ENCODE results near the gene TACO1. TPM values are rescaled to one million over a fixed set of nuclear protein-coding genes. Genes with fewer than 3 reads are reported as not detected.

Gene TACO1
- total RNA-seq (2014; rRNA removed; shearing (Covaris generic)), result 63.9 and 64.6 TPM in 2 replicates

- peak; percentile 85 for DNase-seq (ENCODE audit: low spot score)
- in situ Hi-C loops (cut with HindIII; ENCODE audit: low sequenced_read_pairs), result no loop called here
Observed at GRCh38 chr17:63600569-63601438, at the start of gene TACO1. TACO1 (plus strand) TSS chr17:63600895; CDS start chr17:63601084, 189 bp downstream.

DNA sequence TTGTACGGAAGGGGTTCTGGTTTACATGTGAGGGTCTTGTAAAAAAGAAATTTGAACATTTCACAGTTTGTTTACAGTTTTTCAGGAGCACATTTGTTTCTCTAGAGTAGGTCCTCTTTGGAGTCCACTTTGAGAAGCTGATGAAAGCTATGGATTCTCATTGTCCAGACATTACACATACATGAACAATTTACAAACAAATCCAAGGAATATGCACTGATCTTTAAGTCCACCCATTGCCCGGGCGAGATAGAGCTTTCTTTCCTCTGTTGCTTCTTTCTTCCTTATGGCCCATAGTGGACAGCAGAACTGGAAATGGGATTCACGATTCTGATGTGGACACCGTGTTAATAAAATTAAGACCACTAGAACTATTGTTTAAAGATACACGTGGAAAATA is 48.5 kb upstream of the TACO1 start:
- in situ Hi-C loops (cut with HindIII; ENCODE audit: low sequenced_read_pairs), result no loop called here
- no peak for DNase-seq (ENCODE audit: low spot score)

- in situ Hi-C loops (cut with HindIII; ENCODE audit: low sequenced_read_pairs), result no loop called here
- DNase-seq (ENCODE audit: low spot score), result peak; percentile 25
Observed at GRCh38 chr17:63555500-63556156, 45.1 kb upstream of the TACO1 start.

- in situ Hi-C loops (cut with HindIII; ENCODE audit: low sequenced_read_pairs), result no loop called here
- no peak for DNase-seq (ENCODE audit: low spot score)
Observed at GRCh38 chr17:63557416-63557815, 43.3 kb upstream of the TACO1 start.

- DNase-seq (ENCODE audit: low spot score), result no peak
- in situ Hi-C loops (cut with HindIII; ENCODE audit: low sequenced_read_pairs), result no loop called here
Observed at GRCh38 chr17:63558441-63558840, 42.3 kb upstream of the TACO1 start.

DNA sequence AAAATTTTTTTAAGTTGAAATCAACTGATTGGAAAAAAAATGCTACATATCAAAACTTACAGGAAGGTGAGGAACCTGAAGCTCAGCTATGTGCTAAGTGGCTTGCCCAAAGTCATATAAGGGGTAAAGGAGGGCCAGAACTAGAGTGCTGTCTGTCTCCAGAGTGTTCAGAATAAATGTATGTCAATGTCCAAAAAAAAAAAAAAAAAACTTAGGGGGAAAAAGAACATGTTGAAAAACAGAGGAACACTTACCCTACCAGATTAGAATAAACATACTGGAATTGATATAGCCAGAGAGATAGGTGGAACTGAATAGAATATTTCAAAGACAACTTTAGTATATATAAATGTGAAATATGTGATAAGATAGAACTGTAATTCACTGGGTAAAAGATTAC is 38.9 kb upstream of the TACO1 start:
- no peak for DNase-seq (ENCODE audit: low spot score)
- in situ Hi-C loops (cut with HindIII; ENCODE audit: low sequenced_read_pairs), result no loop called here

DNA sequence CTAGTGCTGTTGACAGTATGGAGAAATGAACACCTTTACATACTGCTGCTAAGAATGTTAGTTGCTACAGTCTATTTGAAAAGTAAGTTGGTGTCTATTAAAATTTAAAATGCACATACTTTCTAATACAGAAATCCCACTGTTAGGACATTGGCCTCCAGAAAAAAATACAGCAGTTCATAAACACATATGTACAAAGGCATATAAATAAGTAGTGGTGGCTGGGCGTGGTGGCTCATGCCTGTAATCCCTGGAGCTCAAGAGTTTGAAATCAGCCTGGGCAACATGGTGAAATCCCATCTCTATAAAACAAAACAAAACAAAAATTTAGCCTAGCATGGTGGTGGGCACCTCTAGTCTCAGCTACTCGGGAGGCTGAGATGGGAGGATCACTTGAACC is 37.4 kb upstream of the TACO1 start:
- no peak for DNase-seq (ENCODE audit: low spot score)
- in situ Hi-C loops (cut with HindIII; ENCODE audit: low sequenced_read_pairs), result no loop called here

DNA sequence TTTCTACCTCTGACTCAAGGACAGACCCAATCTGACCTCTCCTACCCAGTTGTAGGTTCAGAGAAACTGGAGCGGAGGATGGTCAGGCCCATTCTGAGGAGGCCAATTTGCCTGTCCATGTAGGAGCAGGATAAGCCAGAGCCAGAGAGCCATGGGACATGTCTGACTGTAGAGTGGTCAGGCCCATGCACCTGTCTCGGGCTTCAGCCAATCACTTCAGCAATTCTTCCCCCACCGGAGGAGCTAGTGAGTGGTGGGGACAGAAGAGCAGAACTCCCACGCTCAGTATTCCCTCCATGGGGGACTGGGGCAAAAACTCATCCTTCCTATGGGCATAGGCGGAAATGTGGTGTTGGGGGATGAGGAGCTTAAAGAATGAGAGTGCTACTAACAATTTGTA is 36.1 kb upstream of the TACO1 start:
- DNase-seq (ENCODE audit: low spot score), result no peak
- in situ Hi-C loops (cut with HindIII; ENCODE audit: low sequenced_read_pairs), result no loop called here

GRCh38 chr17:63567229-63567628 is 33.5 kb upstream of the TACO1 start:
- in situ Hi-C loops (cut with HindIII; ENCODE audit: low sequenced_read_pairs), result no loop called here
- no peak for DNase-seq (ENCODE audit: low spot score)

DNA sequence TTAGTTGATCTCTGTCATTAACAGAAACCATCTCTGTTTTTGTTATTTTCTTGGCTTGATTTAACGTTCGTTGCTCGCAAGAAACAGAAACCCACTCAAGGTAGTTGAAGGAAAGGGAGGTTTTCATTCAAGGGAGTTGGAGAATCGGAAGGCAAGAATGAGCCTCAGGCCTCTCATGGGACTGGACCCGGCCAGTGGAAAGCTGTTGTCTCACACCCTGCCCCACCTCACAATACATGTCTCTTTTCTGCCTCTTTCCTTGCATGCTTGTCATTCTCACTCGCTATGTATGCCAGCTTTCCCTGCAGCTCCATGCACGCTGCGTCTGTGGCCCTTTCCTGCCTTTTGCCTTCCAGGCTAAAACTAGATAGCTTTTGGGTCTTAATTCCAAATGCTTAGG is 32.1 kb upstream of the TACO1 start:
- in situ Hi-C loops (cut with HindIII; ENCODE audit: low sequenced_read_pairs), result no loop called here
- no peak for DNase-seq (ENCODE audit: low spot score)

- DNase-seq (ENCODE audit: low spot score), result no peak
- in situ Hi-C loops (cut with HindIII; ENCODE audit: low sequenced_read_pairs), result no loop called here
Observed at GRCh38 chr17:63571632-63572310, 28.9 kb upstream of the TACO1 start.

GRCh38 chr17:63573634-63574033 is 27.1 kb upstream of the TACO1 start:
- in situ Hi-C loops (cut with HindIII; ENCODE audit: low sequenced_read_pairs), result no loop called here
- no peak for DNase-seq (ENCODE audit: low spot score)

DNA sequence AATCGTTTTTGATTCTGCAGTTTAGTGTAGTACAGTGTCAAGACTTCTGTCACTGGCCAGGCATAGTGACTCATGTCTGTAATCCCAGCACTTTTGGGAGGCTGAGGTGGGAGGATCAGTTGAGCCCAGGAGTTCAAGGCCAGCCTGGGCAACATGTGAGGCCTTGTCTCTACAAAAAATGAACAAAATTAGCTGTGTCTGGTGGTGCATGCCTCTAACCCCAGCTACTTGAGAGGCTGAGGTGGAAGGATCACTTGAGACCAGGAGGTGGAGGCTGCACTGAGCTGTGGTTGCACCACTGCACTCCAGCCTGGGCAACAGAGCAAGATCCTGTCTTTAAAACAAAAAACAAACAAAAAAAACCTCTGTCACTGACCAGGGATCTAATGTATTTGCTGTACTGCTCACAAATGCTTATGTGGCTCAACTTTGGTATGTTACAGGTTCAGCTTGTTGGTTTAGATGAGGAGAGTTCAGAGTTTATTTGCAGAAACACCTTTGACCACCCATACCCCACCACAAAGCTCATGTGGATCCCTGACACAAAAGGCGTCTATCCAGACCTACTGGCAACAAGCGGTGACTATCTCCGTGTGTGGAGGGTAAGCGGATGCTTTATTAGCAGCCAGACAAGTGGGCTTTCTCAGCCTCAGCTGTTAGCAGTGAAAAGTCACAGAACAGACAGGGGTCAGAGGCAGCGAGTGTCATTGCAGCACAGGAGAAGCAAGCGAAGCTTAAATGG is 22.5 kb upstream of the TACO1 start:
- in situ Hi-C loops (cut with HindIII; ENCODE audit: low sequenced_read_pairs), result no loop called here
- no peak for DNase-seq (ENCODE audit: low spot score)

DNA sequence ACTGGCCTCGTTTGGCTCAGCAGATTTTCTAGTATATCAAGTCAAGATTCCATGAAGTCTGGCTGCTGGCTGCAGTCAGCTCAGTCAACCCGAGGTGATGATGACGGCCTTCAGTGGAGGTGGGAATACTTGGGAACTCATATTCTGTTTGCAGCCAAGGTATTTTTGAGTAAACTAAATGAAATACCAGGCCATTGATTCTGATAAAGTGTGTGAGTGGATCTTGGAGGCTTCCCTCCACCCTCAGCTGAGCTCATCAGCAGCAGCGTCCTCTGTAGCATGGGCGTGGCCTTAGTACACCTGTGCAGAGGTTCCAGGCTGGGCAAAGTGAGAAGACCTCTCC is 22.0 kb upstream of the TACO1 start:
- in situ Hi-C loops (cut with HindIII; ENCODE audit: low sequenced_read_pairs), result no loop called here
- no peak for DNase-seq (ENCODE audit: low spot score)

DNA sequence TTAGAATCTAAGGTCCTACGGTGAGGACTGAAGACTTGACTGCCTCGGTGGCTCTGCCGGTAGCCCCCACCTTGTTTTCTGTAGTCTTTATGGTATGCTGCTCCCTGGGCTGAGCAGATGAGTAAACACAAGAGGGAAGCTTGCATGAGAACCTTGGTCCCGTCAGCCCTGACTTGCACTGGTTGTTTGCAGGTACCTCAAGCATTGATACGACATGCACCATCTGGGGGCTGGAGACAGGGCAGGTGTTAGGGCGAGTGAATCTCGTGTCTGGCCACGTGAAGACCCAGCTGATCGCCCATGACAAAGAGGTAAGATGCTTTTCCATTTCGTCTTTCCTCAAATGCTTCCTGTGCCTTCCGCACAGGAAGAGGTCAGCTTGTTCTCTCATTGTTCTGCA is 21.1 kb upstream of the TACO1 start:
- no peak for DNase-seq (ENCODE audit: low spot score)
- in situ Hi-C loops (cut with HindIII; ENCODE audit: low sequenced_read_pairs), result no loop called here

- in situ Hi-C loops (cut with HindIII; ENCODE audit: low sequenced_read_pairs), result no loop called here
Observed at GRCh38 chr17:63587770-63588169, 12.9 kb upstream of the TACO1 start.

GRCh38 chr17:63588797-63589196 is 11.9 kb upstream of the TACO1 start:
- in situ Hi-C loops (cut with HindIII; ENCODE audit: low sequenced_read_pairs), result no loop called here
- no peak for DNase-seq (ENCODE audit: low spot score)

More at GRCh38 chr17:63587770-63588169, 12.9 kb upstream of the TACO1 start:
- DNase-seq (ENCODE audit: low spot score), result no peak

DNA sequence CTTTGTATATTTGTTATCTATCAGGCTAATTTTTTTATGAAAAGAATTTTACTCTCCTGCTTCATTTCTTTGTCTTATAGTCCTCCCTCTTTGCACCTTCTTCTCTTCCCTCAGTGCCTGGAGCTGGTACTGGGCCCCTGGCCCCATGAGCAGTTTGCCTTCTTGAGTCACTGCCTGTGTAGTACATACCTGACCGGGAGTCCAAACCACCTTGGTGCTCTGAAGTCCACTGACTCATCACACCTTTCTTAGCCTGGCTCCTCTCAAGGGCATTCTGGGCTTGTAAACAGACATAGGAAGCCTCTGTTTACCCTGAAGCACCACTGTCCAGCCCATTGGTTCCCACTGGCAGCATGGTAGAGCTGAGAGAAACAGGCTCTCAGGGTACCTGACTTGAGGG is 11.0 kb upstream of the TACO1 start:
- in situ Hi-C loops (cut with HindIII; ENCODE audit: low sequenced_read_pairs), result no loop called here
- DNase-seq (ENCODE audit: low spot score), result no peak

GRCh38 chr17:63592797-63593196 is 7.9 kb upstream of the TACO1 start:
- in situ Hi-C loops (cut with HindIII; ENCODE audit: low sequenced_read_pairs), result no loop called here
- no peak for DNase-seq (ENCODE audit: low spot score)

DNA sequence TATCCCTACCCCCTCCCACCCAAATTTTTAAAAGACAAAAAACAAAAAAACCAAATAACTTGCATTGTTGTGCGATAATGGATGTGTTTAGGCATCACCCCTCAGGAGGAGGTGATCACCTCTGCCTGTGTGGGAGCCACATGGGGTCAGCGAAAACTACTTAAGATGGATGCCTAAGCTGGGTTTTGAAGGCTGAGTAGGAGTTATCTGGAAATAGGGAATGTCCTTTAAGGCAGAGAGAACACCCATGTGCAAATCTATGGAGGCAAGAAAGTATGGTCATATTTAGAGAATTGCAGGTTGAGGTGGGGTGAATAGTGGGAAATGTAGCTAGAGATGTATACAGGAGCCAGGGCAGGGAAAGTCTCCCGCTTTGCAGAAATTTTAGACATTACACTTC is 5.6 kb upstream of the TACO1 start:
- in situ Hi-C loops (cut with HindIII; ENCODE audit: low sequenced_read_pairs), result no loop called here
- no peak for DNase-seq (ENCODE audit: low spot score)

Measured in G401 (cell line).